ENCODE data around the gene IGFBP5. TPM values are rescaled to one million over a fixed set of nuclear protein-coding genes. Genes with fewer than 3 reads are reported as not detected.

Gene IGFBP5
- total and polyA plus RNA-seq, 7 donors: 44.9 to 451 (median 216) TPM

DNA sequence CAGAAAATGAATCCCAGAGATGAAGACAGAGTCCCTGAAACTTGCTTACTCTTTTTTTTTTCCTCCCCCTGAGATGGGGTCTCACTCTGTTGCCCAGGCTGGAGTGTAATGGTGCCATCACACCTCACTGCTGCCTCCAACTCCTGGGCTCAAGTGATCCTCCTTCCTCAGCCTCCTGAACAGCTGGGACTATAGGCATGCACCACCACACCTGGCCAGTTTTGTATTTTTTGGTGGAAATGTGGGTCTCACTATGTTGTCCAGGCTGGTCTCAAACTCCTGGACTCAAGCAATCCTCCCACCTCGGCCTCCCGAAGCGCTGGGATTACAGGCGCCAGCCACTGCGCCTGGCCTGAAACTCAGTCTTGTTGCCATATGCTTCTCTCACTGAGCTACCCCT is 34.3 kb downstream of the IGFBP5 start:
- no peaks in the 10 kb centered on the region for H3K4me1 ChIP-seq
- no peaks in the 10 kb centered on the region for H3K9me3 ChIP-seq
- no peak overlapping the region for H3K4me3 ChIP-seq
- 97 to 100% (median 97%) methylated on average over 5 of the region's 5 CpGs for WGBS, 3 donors
- no peak for DNase-seq
- no peaks in the 10 kb centered on the region for H3K36me3 ChIP-seq (ENCODE audit: insufficient read depth in 1 of 2, low read depth in 1 of 2)
- intact Hi-C loops (cut with DNase I): loop anchor here in 1 of 2 donors (10.0 kb wide), 1 partner anchor 626 kb away; no protein-coding TSS in a partner anchor
- no peaks in the 10 kb centered on the region for H3K27me3 ChIP-seq (ENCODE audit: insufficient read depth in 3 of 3, low read length in 2 of 3)
- TF ChIP-seq, protein P1, sequence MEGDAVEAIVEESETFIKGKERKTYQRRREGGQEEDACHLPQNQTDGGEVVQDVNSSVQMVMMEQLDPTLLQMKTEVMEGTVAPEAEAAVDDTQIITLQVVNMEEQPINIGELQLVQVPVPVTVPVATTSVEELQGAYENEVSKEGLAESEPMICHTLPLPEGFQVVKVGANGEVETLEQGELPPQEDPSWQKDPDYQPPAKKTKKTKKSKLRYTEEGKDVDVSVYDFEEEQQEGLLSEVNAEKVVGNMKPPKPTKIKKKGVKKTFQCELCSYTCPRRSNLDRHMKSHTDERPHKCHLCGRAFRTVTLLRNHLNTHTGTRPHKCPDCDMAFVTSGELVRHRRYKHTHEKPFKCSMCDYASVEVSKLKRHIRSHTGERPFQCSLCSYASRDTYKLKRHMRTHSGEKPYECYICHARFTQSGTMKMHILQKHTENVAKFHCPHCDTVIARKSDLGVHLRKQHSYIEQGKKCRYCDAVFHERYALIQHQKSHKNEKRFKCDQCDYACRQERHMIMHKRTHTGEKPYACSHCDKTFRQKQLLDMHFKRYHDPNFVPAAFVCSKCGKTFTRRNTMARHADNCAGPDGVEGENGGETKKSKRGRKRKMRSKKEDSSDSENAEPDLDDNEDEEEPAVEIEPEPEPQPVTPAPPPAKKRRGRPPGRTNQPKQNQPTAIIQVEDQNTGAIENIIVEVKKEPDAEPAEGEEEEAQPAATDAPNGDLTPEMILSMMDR (IDR thresholded peaks at IDR 0.05): no peak
- H3K27ac ChIP-seq: no peak overlapping the region
- no peak for ATAC-seq

DNA sequence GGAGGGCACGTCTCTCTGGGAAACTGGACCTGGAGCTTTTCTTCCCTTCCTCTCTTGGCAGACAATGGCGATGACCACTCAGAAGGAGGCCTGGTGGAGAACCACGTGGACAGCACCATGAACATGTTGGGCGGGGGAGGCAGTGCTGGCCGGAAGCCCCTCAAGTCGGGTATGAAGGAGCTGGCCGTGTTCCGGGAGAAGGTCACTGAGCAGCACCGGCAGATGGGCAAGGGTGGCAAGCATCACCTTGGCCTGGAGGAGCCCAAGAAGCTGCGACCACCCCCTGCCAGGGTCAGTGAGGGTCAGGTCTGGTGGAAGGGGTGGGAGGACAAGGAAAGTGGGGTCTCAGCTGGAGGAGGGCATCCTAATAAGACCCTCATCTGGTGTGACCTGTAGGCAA is 34.9 kb downstream of the IGFBP5 start:
- H3K4me3 ChIP-seq: no peak overlapping the region
- TF ChIP-seq, protein P1 (IDR thresholded peaks at IDR 0.05): no peak
- H3K27ac ChIP-seq: no peak overlapping the region
- intact Hi-C loops (cut with DNase I): loop anchor here in 1 of 2 donors (10.0 kb wide), 1 partner anchor 626 kb away; no protein-coding TSS in a partner anchor
- no peak for DNase-seq
- no peaks in the 10 kb centered on the region for H3K4me1 ChIP-seq
- H3K27me3 ChIP-seq (ENCODE audit: insufficient read depth in 3 of 3, low read length in 2 of 3): no peaks in the 10 kb centered on the region
- H3K36me3 ChIP-seq (ENCODE audit: insufficient read depth in 1 of 2, low read depth in 1 of 2): no peaks in the 10 kb centered on the region
- no peaks in the 10 kb centered on the region for H3K9me3 ChIP-seq
- WGBS, 3 donors: 93 to 98% (median 95%) methylated on average over 10 of the region's 10 CpGs
- no peak for ATAC-seq

DNA sequence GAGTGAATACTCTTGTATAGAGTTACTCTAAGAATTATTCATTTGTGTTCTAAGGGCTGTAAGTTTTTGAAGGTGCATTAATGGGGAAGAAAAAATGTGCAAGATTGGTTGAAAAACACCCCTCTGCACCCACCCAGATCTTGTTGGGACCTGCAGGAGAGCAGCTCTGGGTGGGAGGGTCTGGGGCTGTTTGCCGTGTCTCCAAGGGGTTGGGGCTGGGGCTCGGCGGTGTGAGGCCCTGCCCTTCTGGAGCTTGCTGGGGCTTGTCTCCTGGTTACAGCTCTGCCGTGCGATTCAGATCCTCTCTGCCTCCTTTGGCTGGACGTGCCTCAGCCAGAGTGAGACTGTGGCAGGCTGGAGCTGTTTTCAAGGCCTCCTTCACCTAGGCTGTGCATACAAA is 36.1 kb downstream of the IGFBP5 start:
- Histone ChIP-seq H3K4me3 (no peak overlapping the region), H3K4me1 (no peaks in the 10 kb centered on the region), H3K36me3 (ENCODE audit: insufficient read depth in 1 of 2, low read depth in 1 of 2) (no peaks in the 10 kb centered on the region), H3K27ac (no peak overlapping the region), H3K9me3 (no peaks in the 10 kb centered on the region), H3K27me3 (ENCODE audit: insufficient read depth in 3 of 3, low read length in 2 of 3) (no peaks in the 10 kb centered on the region)
- TF ChIP-seq, protein P1 (IDR thresholded peaks at IDR 0.05): no peak
- DNase-seq: no peak
- 82 to 88% (median 84%) methylated on average over 6 of the region's 6 CpGs for WGBS, 3 donors
- no peak for ATAC-seq
- intact Hi-C loops (cut with DNase I): no loop called here

DNA sequence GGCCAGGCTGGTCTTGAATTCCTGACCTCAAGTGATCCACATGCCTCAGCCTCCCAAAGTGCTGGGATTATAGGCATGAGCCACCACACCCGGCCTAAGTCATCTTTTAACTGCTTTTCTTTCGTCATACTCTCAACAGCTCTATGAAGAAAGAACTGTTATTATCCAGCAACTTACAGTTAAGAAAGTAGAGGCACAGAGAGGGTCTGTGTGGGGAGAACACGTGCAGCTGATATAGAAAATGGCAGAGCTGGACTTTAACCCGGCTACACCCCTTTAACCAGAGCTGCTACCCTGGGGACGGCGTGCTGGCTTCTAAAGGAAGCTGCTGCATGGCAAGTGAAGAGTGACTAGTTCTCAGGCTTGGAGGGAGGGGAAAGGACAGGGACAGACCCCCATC is 36.6 kb downstream of the IGFBP5 start:
- no peak overlapping the region for H3K27ac ChIP-seq
- TF ChIP-seq, protein P1 (IDR thresholded peaks at IDR 0.05): no peak
- no peaks in the 10 kb centered on the region for H3K4me1 ChIP-seq
- ATAC-seq (no peak), DNase-seq (no peak)
- 81 to 96% (median 92%) methylated on average over 6 of the region's 6 CpGs for WGBS, 3 donors
- H3K9me3 ChIP-seq: no peaks in the 10 kb centered on the region
- H3K36me3 ChIP-seq (ENCODE audit: insufficient read depth in 1 of 2, low read depth in 1 of 2): no peaks in the 10 kb centered on the region
- no peak overlapping the region for H3K4me3 ChIP-seq
- intact Hi-C loops (cut with DNase I): no loop called here
- H3K27me3 ChIP-seq (ENCODE audit: insufficient read depth in 3 of 3, low read length in 2 of 3): no peaks in the 10 kb centered on the region

DNA sequence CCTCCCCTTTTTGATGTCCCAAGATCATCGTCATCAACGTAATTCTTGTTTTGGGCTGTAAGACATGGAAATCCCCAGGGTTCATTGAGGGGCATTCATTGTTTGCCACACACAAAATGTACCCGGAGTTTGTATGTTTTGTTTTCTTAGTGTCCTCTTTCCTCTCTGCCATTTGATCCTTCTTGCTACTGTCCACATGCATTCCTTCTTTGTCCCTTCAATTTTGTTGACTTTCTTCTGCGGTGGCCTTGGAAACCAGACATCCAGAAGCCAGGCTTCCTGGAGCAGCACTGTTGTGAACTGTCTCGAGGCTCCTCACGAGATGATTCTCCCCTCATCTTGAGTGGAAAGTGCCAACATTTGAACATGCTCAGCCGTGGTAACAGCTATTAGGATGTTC is 37.4 kb downstream of the IGFBP5 start:
- Histone ChIP-seq H3K9me3 (no peaks in the 10 kb centered on the region), H3K27me3 (ENCODE audit: insufficient read depth in 3 of 3, low read length in 2 of 3) (no peaks in the 10 kb centered on the region), H3K36me3 (ENCODE audit: insufficient read depth in 1 of 2, low read depth in 1 of 2) (no peaks in the 10 kb centered on the region), H3K4me3 (no peak overlapping the region), H3K4me1 (no peaks in the 10 kb centered on the region), H3K27ac (no peak overlapping the region)
- TF ChIP-seq, protein P1 (IDR thresholded peaks at IDR 0.05): no peak
- intact Hi-C loops (cut with DNase I): no loop called here
- ATAC-seq: no peak
- WGBS, 3 donors: 63 to 77% (median 67%) methylated on average over 7 of the region's 7 CpGs
- no peak for DNase-seq

All from psoas muscle (tissue), 8 donors.